Endothelial cell of umbilical vein (primary cell): ENCODE measurements around the gene PDLIM5. TPM values are rescaled to one million over a fixed set of nuclear protein-coding genes. Genes with fewer than 3 reads are reported as not detected.

Source experiments
- BruUV-seq: library from RNA; stranded (reverse); fragments of 400-500 nt; replicated peaks from 2 replicates; lab custom pipeline; 2021; lab: Mats Ljungman, UMichigan
- CTCF ChIA-PET: fragments of 300-600, 350-600 bp; sonication (Branson Sonifier 250); formaldehyde crosslinking; loops from one replicate; lab custom pipeline; 2021; ENCODE audit warnings: antibody characterized with exemption, inconsistent platforms; lab: Charles Lee
- POLR2A ChIA-PET: fragments of 300-600, 350-600 bp; sonication (Branson Sonifier 250); formaldehyde crosslinking; loops from one replicate; lab custom pipeline; 2021; ENCODE audit warnings: antibody characterized with exemption, inconsistent platforms; lab: Charles Lee
- DNase-seq: peaks from one replicate; pipeline ENCODE4 v3.0.0-alpha.2; 2011; ENCODE audit warnings: low read depth, low spot score
- FAIRE-seq: peaks from 2 replicates; lab custom pipeline; 2011; peaks lifted over from hg19 to GRCh38; lab: Jason Lieb, UNC
- H2AFZ ChIP-seq: 2 replicates; pipeline ENCODE4 v1.6.0; 2012; ENCODE audit warnings: low read depth, low read length, control low read depth, inconsistent platforms
- H3K27ac ChIP-seq: 2 replicates; pipeline ENCODE4 v1.5.1; 2011; ENCODE audit warnings: low read depth, mild to moderate bottlenecking, control low read depth, low read length, moderate library complexity; ENCODE audit not compliant: insufficient read depth
- H3K27me3 ChIP-seq, 2 experiments: 2 replicates each; pipeline versions ENCODE4 v1.6.0 to v1.6.1; 2011; ENCODE audit warnings: low read length in 2 of 2, mixed read lengths in 1 of 2; ENCODE audit not compliant: control insufficient read depth in 2 of 2, insufficient read depth in 2 of 2
- H3K36me3 ChIP-seq, 2 experiments: 2 replicates in 1 of 2; 3 replicates in 1 of 2; pipeline ENCODE4 v1.5.1; 2011; ENCODE audit warnings: low read length in 2 of 2, mild to moderate bottlenecking in 1 of 2, moderate library complexity in 1 of 2; ENCODE audit not compliant: control insufficient read depth in 2 of 2, insufficient read depth in 2 of 2; ENCODE audit errors: extremely low read depth in 1 of 2
- H3K4me1 ChIP-seq: 3 replicates; pipeline ENCODE4 v1.5.1; 2011; ENCODE audit warnings: mild to moderate bottlenecking, low read length; ENCODE audit not compliant: control insufficient read depth, insufficient read depth; ENCODE audit errors: extremely low read depth
- H3K4me2 ChIP-seq: 2 replicates; pipeline ENCODE4 v1.6.1; 2011; ENCODE audit warnings: low read length, control low read depth, mixed read lengths; ENCODE audit not compliant: insufficient read depth
- H3K4me3 ChIP-seq, 3 experiments: fragments of 200-600 bp in 1 of 3; sonication (generic), shearing (Covaris generic) in 1 of 3; replicated peaks in 1 of 3; 2 replicates each; pipeline ENCODE4 v1.5.1; 2011 to 2016; ENCODE audit warnings: control low read depth in 3 of 3, low read length in 3 of 3, mild to moderate bottlenecking in 2 of 3, inconsistent platforms in 1 of 3, low read depth in 1 of 3, moderate library complexity in 1 of 3; ENCODE audit not compliant: insufficient read depth in 1 of 3
- H3K79me2 ChIP-seq: 2 replicates; pipeline ENCODE4 v1.6.0; 2012; ENCODE audit warnings: low read length, inconsistent platforms; ENCODE audit not compliant: control insufficient read depth, insufficient read depth
- H3K9ac ChIP-seq: replicated peaks from 2 replicates; pipeline ENCODE3; 2011; ENCODE audit warnings: low read length, control low read depth; ENCODE audit not compliant: insufficient read depth; ENCODE audit errors: extremely low read depth
- H3K9me1 ChIP-seq: replicated peaks from 3 replicates; pipeline ENCODE4 v1.6.0; 2011; ENCODE audit warnings: mild to moderate bottlenecking, low read length; ENCODE audit not compliant: control insufficient read depth, insufficient read depth; ENCODE audit errors: extremely low read depth
- H3K9me3 ChIP-seq: replicated peaks from 2 replicates; pipeline ENCODE4 v1.5.1; 2012; ENCODE audit warnings: low read length, inconsistent platforms; ENCODE audit not compliant: control insufficient read depth, insufficient read depth
- H4K20me1 ChIP-seq: replicated peaks from 2 replicates; pipeline ENCODE3; 2011; ENCODE audit warnings: mild to moderate bottlenecking, low read length; ENCODE audit not compliant: control insufficient read depth, insufficient read depth; ENCODE audit errors: extremely low read depth
- CTCF ChIP-seq, 2 donors: IDR thresholded peaks; 1 replicate in 1 of 2; 2 replicates in 1 of 2; pipeline ENCODE4 v1.5.1; 2011; ENCODE audit warnings: low read length in 2 of 2, mild to moderate bottlenecking in 2 of 2, moderate library complexity in 2 of 2, control low read depth in 1 of 2, inconsistent platforms in 1 of 2, low read depth in 1 of 2; ENCODE audit not compliant: insufficient read depth in 1 of 2; ENCODE audit errors: extremely low read depth in 1 of 2
- EZH2 ChIP-seq: IDR thresholded peaks from 2 replicates; pipeline ENCODE4 v1.6.1; 2012; ENCODE audit warnings: borderline replicate concordance, low read depth, mild to moderate bottlenecking, moderate library complexity, low read length, inconsistent platforms; ENCODE audit not compliant: severe bottlenecking
- FOS ChIP-seq: IDR thresholded peaks from 2 replicates; pipeline ENCODE4 v1.6.1; 2011; ENCODE audit warnings: mild to moderate bottlenecking, low read length, moderate library complexity, borderline replicate concordance; ENCODE audit not compliant: insufficient read depth
- GATA2 ChIP-seq: IDR thresholded peaks from 2 replicates; pipeline ENCODE4 v1.7.0; 2011; ENCODE audit warnings: low read depth, mild to moderate bottlenecking, moderate library complexity, mixed read lengths, low read length; ENCODE audit not compliant: insufficient read length, insufficient read depth
- JUN ChIP-seq: IDR thresholded peaks from 2 replicates; pipeline ENCODE4 v1.6.1; 2011; ENCODE audit warnings: borderline replicate concordance, low read depth; ENCODE audit not compliant: insufficient read length, insufficient read depth
- MAX ChIP-seq: IDR thresholded peaks from 2 replicates; pipeline ENCODE4 v1.6.1; 2011; ENCODE audit not compliant: insufficient read depth, insufficient read length
- MYC ChIP-seq: IDR thresholded peaks from one replicate; pipeline ENCODE4 v1.6.1; 2011; ENCODE audit warnings: mild to moderate bottlenecking, low read depth, low read length
- POLR2A ChIP-seq: IDR thresholded peaks from 2 replicates; pipeline ENCODE4 v1.6.1; 2012; ENCODE audit warnings: low read depth, mild to moderate bottlenecking, control low read depth, low read length
- POLR2AphosphoS5 ChIP-seq: IDR thresholded peaks from 2 replicates; pipeline ENCODE4 v1.6.1; 2012; ENCODE audit warnings: low read depth, mild to moderate bottlenecking, control low read depth, low read length, moderate library complexity; ENCODE audit not compliant: insufficient read depth
- dilution Hi-C: fragments of 300-500 bp; cut with MboI; formaldehyde crosslinking; loops from one replicate; pipeline ENCODE4 v1.15.0; 2019; ENCODE audit warnings: low sequenced_read_pairs; ENCODE audit not compliant: extremely low pct_ligation_motif_present
- intact Hi-C: fragments of 100-400 bp; cut with micrococcal nuclease; formaldehyde crosslinking; loops from one replicate; pipeline ENCODE4 v1.10.0; 2022
- polyA plus RNA-seq, 4 experiments: library from polyadenylated mRNA; depleted of rRNA in 3 of 4; stranded (reverse) in 3 of 4; unstranded in 1 of 4; fragments of >200 nt; gene quantifications; 2 replicates each; pipeline versions ENCODE4 v1.2.1 to v1.2.3, GENCODE V29; 2011 to 2012; ENCODE audit warnings: missing spikeins in 1 of 4
- total RNA-seq: library from RNA; stranded (reverse); gene quantifications from 2 replicates; pipeline ENCODE4 v1.2.3, GENCODE V29; 2021

The PDLIM5 gene
- total and polyA plus RNA-seq, 2 donors (not counting 3 experiments of a cell fraction or from before 2014, with no cell fraction given), result 243 to 310 TPM

GRCh38 chr4:94561249-94562024 is 109.7 kb downstream of the PDLIM5 start:
- no peaks in the 10 kb centered on the region for H3K9me3 ChIP-seq
- peak overlapping the region; percentile 79 for H3K4me2 ChIP-seq
- TF ChIP-seq EZH2 (no peak), JUN (peak; percentile 31), GATA2 (peak; percentile 98), MYC (no peak), POLR2AphosphoS5 (peak; percentile 61), FOS (peak; percentile 65), MAX (no peak), POLR2A (peak; percentile 63), CTCF (IDR thresholded peaks at IDR 0.05; ENCODE audit: extremely low read depth in 1 of 2, insufficient read depth in 1 of 2, low read depth in 1 of 2, low read length in 2 of 2) (no peak)
- H4K20me1 ChIP-seq, result no peaks in the 10 kb centered on the region
- H3K27ac ChIP-seq, result peak overlapping the region; percentile 73
- BruUV-seq, result TSS peak; percentile 93
- POLR2A ChIA-PET, result interaction anchor here (1.0 kb wide), 1 partner anchor 10 kb away, joined by 5 read pairs; no protein-coding TSS in a partner anchor
- dilution Hi-C loops (no loop called here), intact Hi-C loops (loop anchor here (1.0 kb wide), 1 partner anchor 16 kb away; no protein-coding TSS in a partner anchor)
- peaks cover 69% of the 10 kb centered on the region for H3K79me2 ChIP-seq
- H3K27me3 ChIP-seq, result no peaks in the 10 kb centered on the region
- DNase-seq, result peak; percentile 90
- peak overlapping the region in 1 of 3 experiments; percentile 7 for H3K4me3 ChIP-seq
- peak overlapping the region; percentile 67 for H3K9ac ChIP-seq
- no peaks in the 10 kb centered on the region for H3K9me1 ChIP-seq
- no peaks in the 10 kb centered on the region for H3K36me3 ChIP-seq
- CTCF ChIA-PET, result interaction anchor here (0.6 to 1.7 kb wide), 10 partner anchors 9 to 154 kb away, joined by 3 to 15 read pairs (median 3); no protein-coding TSS in a partner anchor
- peaks cover 68% of the 10 kb centered on the region for H3K4me1 ChIP-seq
- FAIRE-seq, result peak; percentile 59
- H2AFZ ChIP-seq, result no peak overlapping the region
